Activated CD4-positive, alpha-beta T cell treated with anti-CD3 and anti-CD28 coated beads, Interleukin-2, amount 50 U/mL, for 1 hour (primary cell): ENCODE data around the gene GAL3ST2.

Experiments
- DNase-seq: peaks from one replicate; pipeline ENCODE4 v3.0.0-alpha.2; 2020

GAL3ST2 gene

DNA sequence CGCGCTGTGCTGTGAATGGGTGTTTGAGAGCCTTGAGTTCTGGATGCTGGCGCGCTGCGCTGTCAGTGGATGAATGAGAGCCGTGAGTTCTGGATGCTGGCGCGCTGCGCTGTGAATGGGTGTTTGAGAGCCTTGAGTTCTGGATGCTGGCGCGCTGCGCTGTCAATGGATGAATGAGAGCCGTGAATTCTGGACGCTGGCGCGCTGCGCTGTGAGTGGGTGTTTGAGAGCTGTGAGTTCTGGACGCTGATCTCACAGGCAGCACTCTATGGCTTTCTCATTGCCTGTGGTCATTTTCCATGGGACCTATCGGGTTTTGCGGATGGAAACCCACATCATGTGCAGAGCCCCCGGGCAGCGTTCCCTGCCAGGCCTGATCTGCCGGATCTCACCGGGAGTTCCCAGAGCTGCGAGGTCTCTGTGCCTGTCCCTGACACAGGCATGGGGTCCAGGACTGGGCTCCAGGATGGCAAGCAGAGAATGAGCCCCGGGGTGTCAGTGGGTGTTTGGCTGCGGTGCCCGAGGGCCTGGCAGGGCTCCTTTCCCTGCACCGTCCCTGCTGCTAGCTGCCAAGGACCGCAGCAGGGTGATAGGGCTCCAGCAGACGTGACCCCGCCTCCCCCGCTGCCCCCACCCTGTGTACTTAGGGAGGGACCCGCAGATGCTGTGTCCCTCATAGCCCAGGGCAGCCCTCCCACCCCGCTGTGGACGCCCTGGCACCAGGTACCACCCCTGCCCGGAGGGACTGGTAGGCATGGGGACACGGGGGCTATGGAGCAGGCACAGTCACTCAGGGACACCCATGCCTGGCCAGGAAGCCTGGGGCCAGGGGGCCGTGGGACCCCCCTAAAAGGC, 72.4 kb downstream of the GAL3ST2 start:
- DNase-seq, result no peak

DNA sequence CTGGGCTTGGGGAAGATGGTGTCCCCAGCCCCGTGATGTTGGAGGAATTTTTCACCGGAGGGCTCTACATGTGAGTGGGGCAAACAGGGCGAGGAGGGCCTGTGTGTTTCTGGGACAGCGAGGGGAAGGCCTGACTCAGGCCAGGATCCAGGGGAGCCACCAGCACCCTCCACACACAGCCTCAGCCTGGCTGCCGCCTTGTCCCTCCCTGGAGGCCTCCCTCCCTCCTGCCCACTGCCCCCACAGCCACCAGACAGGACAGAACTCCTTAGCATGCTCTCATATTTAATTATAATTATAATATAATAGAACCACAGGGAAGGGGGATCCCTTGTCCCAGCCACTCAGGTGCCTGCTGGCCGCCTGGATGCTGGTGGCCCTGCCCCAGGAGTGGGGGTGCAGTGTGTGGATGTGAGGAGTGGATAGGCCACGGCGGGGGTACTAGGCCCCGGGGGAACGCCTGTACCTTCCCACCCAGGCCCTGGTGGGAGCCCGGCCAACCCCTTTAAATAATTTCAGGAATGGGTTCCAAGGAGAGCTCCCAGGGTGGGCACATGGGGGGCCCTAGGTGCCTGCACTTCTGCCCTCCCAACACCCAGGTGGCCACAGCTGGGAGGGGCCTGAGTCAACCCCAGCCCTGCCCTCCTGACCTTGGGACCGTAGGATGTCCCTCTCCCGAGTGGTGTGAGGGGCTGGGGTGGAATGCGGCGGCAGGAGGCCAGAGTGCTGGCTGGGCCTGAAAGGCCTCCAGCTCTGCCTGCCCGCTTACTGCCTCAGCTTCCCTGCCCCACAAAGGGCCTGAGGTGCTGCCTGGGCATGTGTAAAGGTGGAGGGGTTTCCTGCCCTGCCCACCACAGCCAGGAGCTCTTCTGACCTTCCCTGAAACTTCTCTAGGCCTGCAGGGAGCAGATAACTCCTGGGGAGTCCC, 73.3 kb downstream of the GAL3ST2 start:
- DNase-seq, result no peak

- no peak for DNase-seq
Measured at GRCh38 chr2:241850544-241851324, 74.1 kb downstream of the GAL3ST2 start.

- no peak for DNase-seq
Measured at GRCh38 chr2:241851325-241852115, 74.9 kb downstream of the GAL3ST2 start.

GRCh38 chr2:241852116-241852980, 75.7 kb downstream of the GAL3ST2 start:
- DNase-seq, result no peak

DNA sequence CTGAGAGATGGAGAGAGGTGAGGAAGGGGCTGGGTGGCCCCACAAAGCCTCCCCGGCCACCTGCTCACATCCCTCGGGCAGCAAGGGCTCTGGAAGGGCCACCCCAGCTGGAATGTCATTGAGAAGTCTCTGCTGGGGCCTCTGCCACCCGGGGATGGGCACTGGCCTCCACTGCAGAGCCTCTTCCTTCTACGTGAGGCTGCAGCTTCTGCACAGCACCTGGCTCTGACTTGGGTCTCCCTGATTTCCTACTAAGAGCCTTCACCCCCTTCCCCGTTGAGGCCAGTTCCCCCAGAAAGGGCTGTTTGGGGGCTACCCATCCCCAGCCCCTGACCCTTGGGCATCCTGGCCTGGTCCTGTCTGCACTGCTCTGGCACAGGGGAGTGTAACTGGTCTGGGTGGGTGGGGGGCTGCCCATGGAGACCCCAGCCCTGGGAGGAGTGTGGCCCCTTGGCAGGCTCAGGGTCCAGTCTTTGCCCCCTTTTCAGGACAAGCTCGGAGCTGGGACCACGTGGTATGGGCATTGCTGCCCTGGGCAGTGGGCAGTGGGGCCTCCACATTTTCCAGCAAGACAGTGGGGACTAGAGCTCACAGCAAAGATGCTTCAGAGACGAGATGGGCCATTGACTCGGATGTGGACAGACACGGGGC, 76.5 kb downstream of the GAL3ST2 start:
- DNase-seq, result no peak
